ENCODE data around the gene MLLT6. TPM values are rescaled to one million over a fixed set of nuclear protein-coding genes. Genes with fewer than 3 reads are reported as not detected.

Gene MLLT6
- total and polyA plus RNA-seq, 2 of the 13 experiments (the other 11 are each of a cell fraction or from before 2014, with no cell fraction given): 50.7 to 69.5 TPM

GRCh38 chr17:38706505-38707216, 1.6 kb downstream of the MLLT6 start (continued):
- TF ChIP-seq TEF (CRISPR knock-in tag; IDR thresholded peaks at IDR 0.05) (no peak), ATAD3A (CRISPR knock-in tag; IDR thresholded peaks at IDR 0.05) (no peak), ZSCAN25 (CRISPR knock-in tag; IDR thresholded peaks at IDR 0.05) (no peak), RARA (CRISPR knock-in tag; IDR thresholded peaks at IDR 0.05) (no peak), HMG20A (CRISPR knock-in tag; IDR thresholded peaks at IDR 0.05; ENCODE audit: borderline replicate concordance) (0 out of 2 replicates have a peak, but pooled peaks have one; percentile 18), ZNF136 (CRISPR knock-in tag; IDR thresholded peaks at IDR 0.05; ENCODE audit: low read depth) (no peak), MIER3 (CRISPR knock-in tag; IDR thresholded peaks at IDR 0.05; ENCODE audit: borderline replicate concordance) (no peak), TOE1 (CRISPR knock-in tag; IDR thresholded peaks at IDR 0.05) (no peak), NFRKB (IDR thresholded peaks at IDR 0.05) (no peak), SMAD1 (CRISPR knock-in tag; IDR thresholded peaks at IDR 0.05; ENCODE audit: borderline replicate concordance, low read depth) (no peak), RBFOX2 (IDR thresholded peaks at IDR 0.05; ENCODE audit: low read depth, low read length) (peak; percentile 45), PRDM4 (CRISPR knock-in tag; IDR thresholded peaks at IDR 0.05; ENCODE audit: borderline replicate concordance) (no peak), ZFP41 (CRISPR knock-in tag; IDR thresholded peaks at IDR 0.05; ENCODE audit: borderline replicate concordance) (no peak), KAT8 (CRISPR knock-in tag; IDR thresholded peaks at IDR 0.05) (no peak), FIP1L1 (IDR thresholded peaks at IDR 0.05; ENCODE audit: borderline replicate concordance, insufficient read depth, low read depth, low read length) (no peak), MXI1 (IDR thresholded peaks at IDR 0.05; ENCODE audit: borderline replicate concordance, low read depth, low read length) (0 out of 3 replicates have a peak, but pooled peaks have one; percentile 15), MTA3 (CRISPR knock-in tag; IDR thresholded peaks at IDR 0.05) (no peak), ZNF138 (CRISPR knock-in tag; IDR thresholded peaks at IDR 0.05; ENCODE audit: low read depth) (no peak), FOXO1 (CRISPR knock-in tag; IDR thresholded peaks at IDR 0.05) (no peak), SOX13 (IDR thresholded peaks at IDR 0.05) (no peak), SOX13 (CRISPR knock-in tag; conservative IDR thresholded peaks at IDR 0.05 in 1 of 2, IDR thresholded peaks at IDR 0.05 in 1 of 2) (no peak), RAD21 (CRISPR knock-in tag; IDR thresholded peaks at IDR 0.05) (no peak)
- TF ChIP-seq, protein P1, sequence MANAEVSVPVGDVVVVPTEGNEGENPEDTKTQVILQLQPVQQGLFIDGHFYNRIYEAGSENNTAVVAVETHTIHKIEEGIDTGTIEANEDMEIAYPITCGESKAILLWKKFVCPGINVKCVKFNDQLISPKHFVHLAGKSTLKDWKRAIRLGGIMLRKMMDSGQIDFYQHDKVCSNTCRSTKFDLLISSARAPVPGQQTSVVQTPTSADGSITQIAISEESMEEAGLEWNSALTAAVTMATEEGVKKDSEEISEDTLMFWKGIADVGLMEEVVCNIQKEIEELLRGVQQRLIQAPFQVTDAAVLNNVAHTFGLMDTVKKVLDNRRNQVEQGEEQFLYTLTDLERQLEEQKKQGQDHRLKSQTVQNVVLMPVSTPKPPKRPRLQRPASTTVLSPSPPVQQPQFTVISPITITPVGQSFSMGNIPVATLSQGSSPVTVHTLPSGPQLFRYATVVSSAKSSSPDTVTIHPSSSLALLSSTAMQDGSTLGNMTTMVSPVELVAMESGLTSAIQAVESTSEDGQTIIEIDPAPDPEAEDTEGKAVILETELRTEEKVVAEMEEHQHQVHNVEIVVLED (CRISPR knock-in tag; IDR thresholded peaks at IDR 0.05; ENCODE audit: borderline replicate concordance): peak; percentile 9; the same call in 1 of the 2 replicates
- TF ChIP-seq, protein P2, sequence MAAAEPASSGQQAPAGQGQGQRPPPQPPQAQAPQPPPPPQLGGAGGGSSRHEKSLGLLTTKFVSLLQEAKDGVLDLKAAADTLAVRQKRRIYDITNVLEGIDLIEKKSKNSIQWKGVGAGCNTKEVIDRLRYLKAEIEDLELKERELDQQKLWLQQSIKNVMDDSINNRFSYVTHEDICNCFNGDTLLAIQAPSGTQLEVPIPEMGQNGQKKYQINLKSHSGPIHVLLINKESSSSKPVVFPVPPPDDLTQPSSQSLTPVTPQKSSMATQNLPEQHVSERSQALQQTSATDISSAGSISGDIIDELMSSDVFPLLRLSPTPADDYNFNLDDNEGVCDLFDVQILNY (CRISPR knock-in tag; conservative IDR thresholded peaks at IDR 0.05): no peak

Data from HepG2 (cell line).